Islet precursor cell (in vitro differentiated cells): ENCODE measurements around the gene DRGX.

Experiments
- DNase-seq: peaks from one replicate; pipeline ENCODE4 v3.0.0-alpha.2; 2018

Gene DRGX

DNA sequence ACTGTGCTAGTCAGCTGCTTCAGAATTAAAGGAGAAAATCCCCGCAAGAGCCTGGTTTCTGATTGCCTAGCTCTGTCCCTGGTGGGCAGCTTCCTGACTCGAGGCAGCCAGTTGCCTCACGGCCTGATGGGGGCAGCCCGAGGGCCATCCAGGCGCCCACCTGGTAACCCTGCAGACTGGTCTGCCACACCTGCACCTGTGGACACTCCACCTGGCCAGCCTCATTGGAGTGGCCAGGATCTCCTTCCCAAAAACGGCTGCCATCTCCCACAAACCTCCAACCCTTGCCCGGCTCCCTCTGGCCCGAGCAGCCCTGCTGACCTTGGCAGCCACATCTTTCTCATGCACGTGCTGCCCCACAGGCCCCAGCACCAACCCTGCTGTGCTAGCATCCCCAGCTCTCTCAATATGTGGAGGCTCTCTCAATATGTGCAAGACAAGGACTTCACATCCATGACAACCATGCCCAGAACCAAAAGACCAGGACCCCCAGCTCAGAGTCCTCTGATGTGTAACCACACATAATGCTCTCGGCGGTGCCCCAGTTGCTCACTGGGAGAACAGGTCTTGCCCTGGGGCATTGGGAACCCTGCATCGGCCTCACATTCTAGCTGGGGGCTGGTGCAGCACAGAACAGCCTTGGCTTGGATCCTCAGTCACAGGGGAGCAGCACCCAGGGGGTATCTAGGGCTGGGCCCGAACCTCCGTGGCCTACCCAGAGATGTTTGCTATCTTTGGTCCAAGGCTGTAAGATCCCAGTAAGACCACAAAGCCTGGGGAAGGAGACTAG lies 14.6 kb downstream of the DRGX start:
- DNase-seq = no peak

DNA sequence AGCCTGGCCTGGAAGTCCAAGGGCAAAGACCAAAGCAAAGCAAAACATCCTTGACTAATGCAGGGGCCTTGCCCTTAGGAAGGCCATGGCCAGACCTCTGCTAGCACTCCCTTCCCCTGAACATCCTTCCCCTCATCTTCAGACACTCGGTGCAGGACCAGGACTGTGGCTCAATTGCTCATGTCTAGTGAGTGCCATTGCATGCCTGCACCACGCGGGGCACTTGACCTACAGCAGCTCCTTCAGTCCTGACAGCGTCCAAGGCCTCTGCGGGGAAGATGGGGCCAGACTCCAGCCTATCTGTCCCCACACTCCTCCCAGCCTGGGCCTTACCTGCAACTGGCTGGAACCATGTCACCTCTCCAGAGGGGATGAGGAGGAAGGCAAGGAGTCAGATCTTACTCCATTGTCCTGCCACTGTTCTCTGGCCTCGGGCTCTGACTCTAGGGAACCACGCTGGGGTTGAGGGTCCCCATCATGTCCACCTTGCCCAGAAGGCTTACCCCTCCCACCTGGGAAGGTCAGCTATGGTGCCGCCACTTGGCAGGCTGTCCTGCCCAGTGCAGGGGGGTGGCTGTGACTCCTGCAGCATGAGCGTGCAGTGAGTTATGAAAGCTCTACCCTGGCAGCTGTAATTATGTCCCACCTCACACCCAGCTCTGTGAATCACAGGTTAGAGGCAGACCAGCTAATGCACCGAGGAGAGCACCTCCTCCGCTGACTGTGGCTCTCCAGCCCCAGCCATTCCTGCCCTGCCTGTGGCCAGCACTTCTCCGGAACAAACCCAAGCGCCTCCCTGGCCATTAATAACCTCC lies 16.1 kb downstream of the DRGX start:
- DNase-seq = no peak

DNA sequence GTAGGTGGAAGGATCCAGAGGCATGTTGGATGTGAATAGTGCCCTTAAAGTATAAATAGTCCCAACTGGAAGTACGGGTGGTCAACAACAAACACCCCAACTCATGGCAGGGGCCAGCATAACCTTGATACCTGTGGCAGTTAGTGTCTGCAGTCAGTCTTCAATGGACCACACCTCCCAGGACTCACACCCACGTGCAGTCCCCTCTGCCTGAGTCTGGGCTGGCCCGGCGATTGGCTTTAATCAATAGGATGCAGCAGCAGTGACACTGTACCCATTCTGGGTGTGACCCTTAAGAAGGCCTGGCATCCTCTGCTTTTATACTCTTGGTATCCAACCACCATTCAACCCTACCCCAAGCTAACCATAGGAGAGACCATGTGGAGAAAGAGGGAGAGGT lies 18.6 kb downstream of the DRGX start:
- DNase-seq = no peak

DNA sequence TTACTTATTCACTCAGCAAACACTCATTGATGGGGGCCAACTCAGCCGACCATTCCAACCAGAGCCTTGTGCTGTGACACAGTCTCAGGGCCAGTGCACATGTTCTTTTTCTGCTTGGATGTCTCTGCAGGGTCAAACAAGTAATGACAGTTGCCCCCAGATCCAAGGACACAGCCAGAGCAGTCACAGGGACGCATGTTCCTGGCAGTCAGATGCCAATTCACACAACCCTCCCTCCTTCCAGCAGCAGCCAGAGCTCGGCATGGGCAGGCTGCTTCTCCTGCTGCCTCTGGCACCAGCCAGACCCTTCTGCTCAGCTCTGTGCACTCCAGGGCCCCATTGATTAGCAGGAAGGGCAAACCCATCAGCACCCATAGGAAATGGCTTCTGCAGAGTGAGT lies 20.3 kb downstream of the DRGX start:
- DNase-seq = no peak

DNA sequence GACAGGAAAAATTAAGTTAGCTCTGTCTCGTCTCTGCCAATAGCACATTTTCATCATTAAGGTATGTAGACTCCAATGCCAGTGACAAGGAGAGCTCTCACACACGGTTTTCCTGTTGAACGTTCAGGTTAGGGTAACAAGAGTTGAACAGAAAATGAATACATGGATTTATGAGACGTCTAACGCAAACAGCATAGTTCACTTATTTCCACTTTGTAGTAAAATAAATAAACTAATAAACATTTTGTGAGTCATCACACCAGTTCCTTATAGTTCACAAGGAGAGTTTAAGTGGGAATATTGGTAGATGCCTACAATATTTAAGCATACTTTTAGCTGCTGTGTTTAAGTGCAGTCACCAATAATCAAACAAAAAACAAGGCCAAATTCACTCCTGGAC lies 21.1 kb downstream of the DRGX start:
- no peak for DNase-seq

DNA sequence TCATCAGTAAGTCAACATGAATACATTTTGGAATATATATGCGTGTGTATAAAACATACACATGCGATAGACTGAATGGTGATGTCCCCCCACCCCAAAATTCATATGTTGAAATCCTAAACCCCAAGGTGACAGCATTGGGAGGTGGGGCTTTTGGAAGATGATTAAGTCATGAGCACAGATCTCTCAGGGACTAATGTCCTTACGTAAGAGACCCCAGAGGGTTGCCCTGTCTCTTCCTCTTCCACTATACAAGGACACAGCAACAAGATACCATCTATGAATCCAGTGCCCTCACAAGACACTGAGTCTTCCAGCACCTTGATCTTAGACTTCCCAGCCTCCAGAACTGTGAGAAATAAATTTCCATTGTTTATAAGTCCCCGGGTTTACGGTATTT lies 22.5 kb downstream of the DRGX start:
- DNase-seq = peak; percentile 7

DNA sequence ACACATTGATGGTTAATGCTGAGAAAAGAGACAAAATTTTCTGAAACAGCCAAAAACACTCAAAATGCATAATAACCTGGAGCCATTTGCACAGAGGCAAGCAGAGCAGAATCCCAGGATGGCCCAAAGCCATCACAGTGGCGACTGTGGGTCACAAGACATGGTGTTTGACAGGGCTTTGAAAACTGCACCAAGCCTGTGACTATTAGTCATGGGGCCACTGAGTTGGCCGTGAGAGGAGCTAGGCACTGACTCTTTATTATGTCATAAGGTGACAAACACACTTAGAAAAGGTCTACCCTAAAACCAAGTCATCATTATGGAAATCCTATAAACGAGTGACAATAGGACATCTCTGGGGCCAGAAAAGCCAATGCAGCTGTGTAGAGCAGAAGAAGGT lies 23.9 kb downstream of the DRGX start:
- DNase-seq = peak; percentile 4

DNA sequence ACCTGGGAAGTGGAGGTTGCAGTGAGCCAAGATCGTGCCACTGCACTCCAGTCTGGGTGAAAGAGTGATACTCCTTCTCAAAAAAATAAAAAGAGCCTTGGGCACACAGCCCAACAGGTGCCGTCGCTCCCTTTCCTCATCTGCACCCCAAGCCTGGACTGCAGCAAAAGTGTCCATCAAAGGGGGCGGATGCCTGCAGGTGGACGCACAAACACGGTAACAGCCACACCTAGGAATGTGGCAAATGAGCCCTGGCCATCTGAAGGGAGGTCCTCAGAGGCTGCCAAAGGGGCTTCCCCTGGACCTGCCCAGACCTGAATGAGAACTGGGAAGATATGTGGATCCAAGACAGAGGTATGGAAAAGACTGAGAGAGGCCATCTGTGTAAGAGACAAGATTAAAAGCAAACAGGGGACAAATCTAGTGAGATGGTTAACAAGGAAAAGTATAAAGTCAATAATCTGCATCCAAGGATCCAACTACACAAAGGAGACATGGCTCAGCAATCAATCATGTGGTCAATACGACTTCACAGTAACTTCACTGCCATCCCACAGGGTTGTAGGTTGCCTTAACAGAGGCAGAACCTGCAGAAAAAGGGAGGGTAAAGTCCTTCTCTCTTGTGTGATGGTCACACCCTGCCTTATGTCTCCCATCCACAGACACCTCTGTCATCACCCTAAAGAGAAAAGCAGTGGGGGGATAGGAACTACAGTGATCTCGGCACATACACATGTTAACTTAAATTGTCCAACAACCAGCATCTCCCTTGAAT lies 25.4 kb downstream of the DRGX start:
- DNase-seq = no peak

DNA sequence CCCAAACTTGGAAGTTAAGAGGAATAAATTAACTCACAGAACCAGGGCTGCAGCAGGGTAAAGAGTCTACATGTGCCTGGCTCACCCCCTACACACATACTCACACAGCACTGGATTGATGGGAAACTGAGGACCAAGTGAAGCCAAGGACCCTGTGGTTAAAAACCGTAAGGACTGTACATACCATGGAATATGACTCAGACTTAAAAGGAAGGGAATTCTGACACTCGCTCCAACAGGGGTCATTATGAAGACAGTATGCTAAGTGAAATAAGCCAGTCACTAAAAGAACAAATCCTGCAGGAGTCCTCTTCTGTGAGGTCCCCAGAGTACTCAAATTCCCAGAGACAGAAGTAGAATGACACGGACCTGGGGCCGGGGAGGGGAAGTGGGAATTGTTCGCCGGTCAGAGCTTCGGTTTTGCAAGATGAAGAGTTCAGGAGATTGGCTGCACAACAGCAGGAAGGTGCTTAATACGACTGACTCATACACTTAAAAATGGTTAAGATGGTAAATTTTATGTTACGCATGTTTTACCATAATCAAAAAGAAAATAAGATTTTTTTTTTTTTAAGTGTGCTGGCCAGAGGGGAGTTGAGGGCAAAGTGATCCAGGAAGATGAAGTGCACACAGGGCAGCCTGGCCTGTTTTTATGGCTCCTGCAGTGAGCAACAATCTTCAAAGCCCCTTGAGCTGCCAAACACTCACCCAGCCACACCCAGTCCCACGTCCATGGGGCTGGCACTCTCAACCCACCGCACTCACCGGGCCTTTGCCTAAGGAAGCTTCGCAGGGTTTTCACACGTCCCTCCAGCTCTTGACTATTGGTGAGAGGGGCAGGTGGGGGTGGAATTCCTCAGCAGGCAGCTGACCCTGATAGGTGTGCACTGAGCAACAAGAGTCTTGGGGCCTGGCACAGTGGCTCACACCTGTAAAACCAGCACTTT lies 26.4 kb downstream of the DRGX start:
- DNase-seq = peak; percentile 74

DNA sequence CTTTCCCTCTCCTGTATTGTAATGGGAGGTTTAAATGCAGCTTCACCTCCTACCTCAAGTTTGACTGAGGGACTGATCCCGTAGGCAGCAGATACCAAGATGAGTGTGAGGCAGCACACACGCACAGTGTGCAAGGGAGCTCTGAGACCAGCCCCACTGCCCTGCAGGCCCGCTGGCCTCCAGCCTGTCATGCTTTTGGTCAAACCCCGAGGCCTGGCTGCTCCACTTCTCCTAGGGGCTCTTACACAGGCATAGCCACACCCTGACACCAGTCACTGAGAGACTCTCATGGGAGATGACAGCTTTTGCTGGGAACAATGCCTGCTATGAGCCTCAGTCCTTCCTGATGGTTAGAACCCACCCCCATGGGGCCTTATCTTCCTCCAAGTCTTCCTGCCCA lies 27.6 kb downstream of the DRGX start:
- DNase-seq = no peak

DNA sequence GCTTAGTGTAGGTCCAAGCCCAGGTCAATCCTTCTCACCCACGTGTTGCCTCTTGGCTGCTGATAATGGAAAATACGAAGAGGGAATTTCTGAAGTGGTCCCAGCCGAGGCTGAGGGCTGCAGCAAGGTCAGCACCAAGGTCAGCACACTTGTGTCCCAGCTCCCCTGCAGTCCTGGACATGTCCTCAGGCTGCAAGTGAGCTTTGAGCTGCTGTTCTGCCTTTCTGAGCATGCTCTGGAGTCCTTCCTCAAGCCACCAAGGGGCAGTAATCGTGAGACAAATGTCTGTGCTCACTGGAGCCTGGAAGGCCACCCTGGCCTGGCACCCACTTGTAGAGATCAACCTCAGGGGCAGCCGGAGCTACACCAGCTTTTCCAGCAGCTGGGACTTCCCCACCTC lies 28.3 kb downstream of the DRGX start:
- peak; percentile 81 for DNase-seq

DNA sequence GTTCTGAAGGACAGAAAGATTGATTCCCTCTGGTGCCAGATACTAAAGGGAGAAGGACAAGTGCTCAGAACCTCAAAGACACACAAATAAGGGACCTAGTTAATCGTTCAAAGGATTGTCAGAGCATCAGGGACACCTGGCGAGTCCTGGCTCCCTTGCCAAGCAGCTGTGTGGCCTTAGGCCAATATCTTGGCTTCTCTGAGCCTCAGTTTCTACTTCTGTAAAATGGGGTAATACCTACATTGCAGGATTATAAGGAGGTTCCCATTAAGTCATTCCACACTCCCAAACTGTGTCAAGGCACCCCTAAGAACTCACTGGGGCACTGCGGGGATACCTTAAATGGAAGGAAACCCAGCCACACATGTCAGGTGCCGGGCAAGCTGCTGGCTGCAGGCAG lies 29.4 kb downstream of the DRGX start:
- no peak for DNase-seq

DNA sequence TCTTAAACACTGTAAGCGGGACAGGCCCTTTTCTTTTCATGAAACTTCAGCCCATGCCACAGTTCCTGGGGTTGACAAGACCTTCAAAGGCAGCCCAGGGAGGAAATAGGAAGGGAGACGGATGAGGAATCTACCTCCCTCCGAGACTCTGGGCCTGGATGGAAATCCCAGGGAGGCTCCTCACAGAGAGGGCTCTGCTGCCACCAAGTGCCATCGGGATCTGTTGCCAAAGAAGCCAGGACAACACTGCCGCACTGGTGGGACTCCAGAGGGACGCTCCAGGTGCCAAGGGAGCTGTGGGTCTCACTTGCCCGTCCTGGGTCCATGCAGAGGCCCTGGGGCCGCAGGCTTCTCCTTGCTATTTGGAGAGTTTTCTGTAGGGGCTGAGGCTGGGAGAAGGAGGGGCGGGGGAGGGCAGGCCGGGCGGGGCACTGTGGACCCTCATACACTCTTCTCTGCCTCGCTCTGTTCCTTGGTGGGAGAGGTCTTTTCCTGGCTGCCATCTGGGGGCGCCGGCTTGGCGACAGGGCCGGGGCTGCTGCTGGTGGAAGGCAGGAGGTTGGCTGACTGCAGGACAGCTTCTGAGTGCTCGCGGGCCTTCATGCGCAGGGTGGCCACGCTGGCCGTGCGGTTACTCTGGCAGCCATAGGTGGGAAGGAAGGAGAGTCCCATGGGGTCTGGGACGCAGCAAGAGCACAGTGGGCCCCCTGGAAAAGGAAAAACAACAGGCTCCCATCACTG lies 30.0 kb downstream of the DRGX start:
- DNase-seq = no peak

DNA sequence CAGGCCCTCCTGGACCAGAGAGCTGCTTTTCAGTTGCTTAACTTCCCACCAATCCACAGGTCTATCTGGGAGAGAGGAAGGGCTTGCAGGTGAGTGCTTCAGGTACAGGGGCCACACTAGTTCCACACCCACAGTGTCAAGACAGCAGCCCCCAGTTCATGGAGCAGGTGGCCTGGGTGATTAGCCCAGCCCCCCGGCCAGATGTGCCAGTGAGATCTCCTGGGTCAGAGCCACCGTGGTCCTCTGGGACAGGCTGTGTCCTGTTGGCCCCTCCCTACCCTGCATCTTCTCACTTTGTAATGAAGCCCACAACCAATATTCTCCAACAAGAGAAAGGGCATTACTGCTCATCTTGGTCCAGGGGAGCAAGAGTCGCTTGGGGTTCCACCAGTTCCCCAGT lies 30.6 kb downstream of the DRGX start:
- DNase-seq = no peak

DNA sequence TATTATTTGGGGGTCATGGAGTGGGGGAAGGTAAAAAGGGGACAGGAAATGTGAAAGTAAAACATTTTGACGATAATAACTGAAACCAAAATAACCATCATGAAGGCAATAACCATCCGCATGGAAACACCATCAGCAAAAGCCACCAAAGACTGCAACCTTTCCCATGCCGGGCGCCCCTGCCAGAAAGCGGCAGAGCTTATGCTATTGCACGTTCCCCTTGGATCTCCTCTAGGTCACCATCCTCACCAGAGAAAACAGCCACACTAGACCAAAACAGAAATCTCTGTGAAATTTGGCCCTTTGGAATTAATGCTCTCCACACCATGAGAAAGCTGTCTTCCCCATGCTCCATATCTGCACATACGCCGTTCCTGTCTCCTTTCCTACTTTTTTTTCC lies 31.1 kb downstream of the DRGX start:
- no peak for DNase-seq

DNA sequence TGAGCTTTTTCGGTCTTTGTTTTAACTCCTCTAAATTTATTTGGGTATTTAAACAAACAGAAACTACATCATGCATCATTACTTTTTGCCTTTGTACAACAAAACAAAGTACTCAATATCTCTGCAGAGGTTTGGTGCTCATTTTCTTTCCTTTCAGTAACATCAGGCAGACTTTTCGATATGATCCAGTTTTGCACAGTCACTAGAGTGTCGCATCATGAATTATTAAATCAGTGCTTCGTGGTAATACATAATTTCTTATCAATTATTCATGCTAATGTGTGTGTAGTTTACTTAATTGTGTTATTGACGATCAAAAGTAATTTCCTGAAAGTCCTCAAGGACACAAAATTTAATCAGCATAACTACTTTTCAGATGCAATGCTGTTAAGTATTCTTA lies 31.8 kb downstream of the DRGX start:
- DNase-seq = no peak

DNA sequence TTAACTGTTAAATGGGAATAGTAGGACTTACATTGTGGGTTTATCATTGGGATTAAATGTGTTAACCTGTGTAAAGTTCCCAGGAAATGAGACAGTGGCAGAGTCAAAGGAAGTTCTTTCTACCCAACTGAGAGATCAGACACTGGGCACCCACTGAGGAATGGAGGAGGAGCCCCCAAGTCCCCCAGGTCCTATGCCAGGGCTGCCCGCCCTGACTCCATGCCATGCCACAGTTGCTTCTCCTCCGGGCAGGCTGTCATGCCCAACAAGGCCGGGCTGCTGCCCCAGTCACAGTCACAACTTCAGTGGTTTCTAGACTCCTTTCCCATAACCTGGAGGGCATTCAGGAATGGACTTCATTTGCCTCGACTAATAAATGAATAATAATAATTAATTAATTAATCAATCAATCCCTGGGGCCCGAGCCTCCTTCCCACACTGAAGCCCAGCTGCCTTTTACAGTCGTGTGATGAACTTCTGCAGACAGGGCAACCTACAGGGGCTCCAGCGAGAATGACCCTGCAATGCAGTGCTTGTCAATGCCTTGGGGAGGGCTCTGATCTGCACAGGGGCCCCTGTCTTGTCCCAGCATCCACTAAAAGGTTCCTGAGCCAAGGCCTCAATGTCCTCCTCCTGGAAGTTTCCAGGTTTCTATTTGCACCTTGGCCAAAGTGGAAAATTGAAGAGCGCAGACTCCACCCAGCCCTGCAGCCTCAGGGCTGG lies 32.4 kb downstream of the DRGX start:
- DNase-seq = no peak

DNA sequence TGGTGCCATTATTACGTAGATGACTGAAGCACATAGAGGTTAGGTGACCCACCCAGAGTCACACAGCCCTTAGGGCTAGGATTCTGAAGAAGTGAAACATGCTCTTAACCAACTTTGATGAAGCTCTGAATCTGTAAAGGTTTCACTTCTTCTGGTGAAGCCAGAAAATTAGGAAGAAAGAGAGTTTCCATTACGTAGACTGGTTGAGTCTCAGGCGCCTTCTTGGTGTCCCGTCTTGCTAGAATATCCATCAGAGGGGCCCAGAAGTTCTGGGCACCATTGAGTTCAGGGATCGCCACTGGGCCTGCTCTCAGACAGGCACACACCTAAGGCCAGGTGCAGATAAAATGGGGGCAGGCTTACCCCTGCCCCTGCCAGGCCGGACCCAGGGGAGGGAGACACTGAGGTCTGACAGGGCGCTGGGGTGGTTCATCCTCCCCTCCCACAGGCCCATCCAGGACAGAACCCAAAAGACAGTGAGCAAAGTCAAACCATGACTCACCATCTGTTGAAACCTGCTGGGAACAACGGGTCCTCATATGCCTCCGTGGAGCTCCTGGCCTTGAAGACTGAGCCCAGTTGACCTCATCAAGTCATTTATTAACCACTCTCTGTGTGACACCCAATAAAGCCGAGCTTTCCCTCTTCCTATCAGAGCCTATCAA lies 33.2 kb downstream of the DRGX start:
- no peak for DNase-seq

DNA sequence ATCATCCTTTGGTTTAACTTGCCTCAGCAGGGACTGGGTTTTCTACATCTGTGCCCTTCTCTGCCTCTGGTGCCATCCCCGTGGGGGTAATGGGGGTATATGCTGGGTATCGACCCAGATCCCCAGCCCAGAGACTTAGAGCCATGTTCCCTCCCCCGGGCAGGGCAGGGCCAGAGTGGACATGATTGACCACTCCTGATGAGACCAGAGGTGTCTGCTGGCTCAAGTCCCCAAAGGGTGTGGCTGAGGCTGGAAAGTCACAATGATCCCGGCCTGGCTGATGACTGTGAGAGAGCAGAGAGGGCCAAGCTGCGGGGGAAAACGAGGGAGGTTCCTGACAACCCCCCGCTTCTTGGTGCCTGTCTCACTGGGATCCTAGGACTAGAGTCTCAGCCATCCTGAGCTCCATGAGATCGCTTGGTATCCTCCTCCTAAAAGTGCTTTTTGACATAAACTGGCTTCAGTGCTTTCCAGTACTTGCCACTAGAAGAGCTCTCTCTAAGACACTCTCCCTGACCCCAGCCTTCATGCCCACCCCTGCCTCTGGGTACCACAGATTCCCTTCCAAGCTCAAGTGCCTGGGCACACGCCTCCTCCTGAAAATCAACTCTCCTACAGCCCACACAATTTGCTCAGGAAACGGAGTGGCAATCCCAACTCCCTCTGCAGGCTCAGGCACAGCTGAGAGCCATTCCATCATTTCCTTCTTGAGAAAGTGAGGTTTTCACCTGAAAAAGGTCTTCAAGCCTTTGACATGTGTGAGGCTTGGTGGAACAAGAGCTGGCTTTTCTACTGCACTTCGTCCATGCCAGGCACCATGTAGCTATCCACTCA lies 33.9 kb downstream of the DRGX start:
- DNase-seq = no peak

DNA sequence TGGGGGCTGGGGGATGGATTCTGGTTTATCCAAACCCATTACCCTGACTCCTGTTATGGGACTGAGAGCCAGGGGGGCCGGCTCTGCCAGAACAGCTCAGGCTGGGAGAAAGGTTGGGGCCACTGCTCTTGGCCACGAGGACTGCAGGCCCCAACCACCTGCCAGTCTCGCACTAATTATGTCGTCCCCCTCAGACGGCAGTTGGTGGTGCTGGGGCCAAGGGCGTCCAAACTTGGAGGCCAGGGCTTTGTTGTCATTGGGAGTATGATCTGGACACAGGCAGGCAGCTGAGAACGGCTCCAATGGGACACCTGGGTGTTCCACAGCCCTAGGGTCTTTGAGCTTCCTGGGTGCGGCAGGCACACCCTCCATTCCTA lies 34.7 kb downstream of the DRGX start:
- no peak for DNase-seq
